GM12801 (cell line): ENCODE measurements around the gene APAF1.

ENCODE experiments used
- CTCF ChIP-seq: IDR thresholded peaks from one replicate; pipeline ENCODE4 v1.5.1; 2011; ENCODE audit warnings: control low read depth; ENCODE audit not compliant: insufficient read length; ENCODE audit errors: extremely low read depth

The APAF1 gene

GRCh38 chr12:98744680-98745079, 99.6 kb downstream of the APAF1 start:
- no peak for TF ChIP-seq CTCF

- TF ChIP-seq CTCF: no peak
These were observed 100.7 kb downstream of the APAF1 start for GRCh38 chr12:98745578-98746391.

- TF ChIP-seq CTCF: no peak
These were observed 103.4 kb downstream of the APAF1 start for GRCh38 chr12:98748463-98748862.

GRCh38 chr12:98750511-98750910, 105.4 kb downstream of the APAF1 start:
- TF ChIP-seq CTCF: no peak

GRCh38 chr12:98751580-98752115, 106.6 kb downstream of the APAF1 start:
- TF ChIP-seq CTCF: no peak

GRCh38 chr12:98752726-98753125, 107.6 kb downstream of the APAF1 start:
- TF ChIP-seq CTCF: no peak

GRCh38 chr12:98754095-98754494, 109.0 kb downstream of the APAF1 start:
- no peak for TF ChIP-seq CTCF
